Measurements from ENCODE around the gene CCDC158. TPM values are rescaled to one million over a fixed set of nuclear protein-coding genes. Genes with fewer than 3 reads are reported as not detected.

The CCDC158 gene
- total and polyA plus RNA-seq, 2 donors (not counting 3 experiments of a cell fraction or from before 2014, with no cell fraction given) = not detected

DNA sequence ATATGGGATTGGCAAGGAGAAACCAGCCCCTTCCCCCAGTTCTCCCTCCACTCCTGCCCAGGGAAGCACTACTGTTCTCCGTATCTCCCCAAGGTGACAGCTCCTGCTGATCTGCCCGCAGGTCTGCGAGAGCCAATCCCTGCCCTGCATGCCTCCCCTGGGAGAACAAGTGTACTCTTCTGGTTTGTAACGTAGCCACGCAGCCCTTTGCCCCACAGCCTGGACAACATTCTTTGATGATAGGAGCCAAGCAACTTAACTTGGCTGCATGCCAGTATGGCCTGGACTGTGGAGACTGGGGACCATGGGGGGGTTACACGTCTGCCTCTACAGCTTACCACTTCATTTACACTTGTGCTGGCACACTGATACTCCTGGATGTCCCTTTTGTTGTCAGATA is 112.4 kb downstream of the CCDC158 start:
- dilution Hi-C loops (cut with MboI; ENCODE audit: extremely low pct_ligation_motif_present, low sequenced_read_pairs) (no loop called here), intact Hi-C loops (cut with micrococcal nuclease) (no loop called here)
- BruUV-seq (replicated peaks) = no TSS peak
- H3K4me1 ChIP-seq (ENCODE audit: control insufficient read depth, extremely low read depth, insufficient read depth, low read length) = peaks cover 6% of the 10 kb centered on the region
- no peak for FAIRE-seq
- TF ChIP-seq POLR2AphosphoS5 (IDR thresholded peaks at IDR 0.05; ENCODE audit: insufficient read depth, low read depth, low read length) (no peak), JUN (IDR thresholded peaks at IDR 0.05; ENCODE audit: borderline replicate concordance, insufficient read depth, insufficient read length, low read depth) (no peak), EZH2 (IDR thresholded peaks at IDR 0.05; ENCODE audit: borderline replicate concordance, low read depth, low read length, severe bottlenecking) (no peak), FOS (IDR thresholded peaks at IDR 0.05; ENCODE audit: borderline replicate concordance, insufficient read depth, low read length) (no peak), MYC (IDR thresholded peaks at IDR 0.05; ENCODE audit: low read depth, low read length) (no peak), GATA2 (IDR thresholded peaks at IDR 0.05; ENCODE audit: insufficient read depth, insufficient read length, low read depth, low read length) (no peak), POLR2A (IDR thresholded peaks at IDR 0.05; ENCODE audit: low read depth, low read length) (no peak)
- TF ChIP-seq, protein P1, sequence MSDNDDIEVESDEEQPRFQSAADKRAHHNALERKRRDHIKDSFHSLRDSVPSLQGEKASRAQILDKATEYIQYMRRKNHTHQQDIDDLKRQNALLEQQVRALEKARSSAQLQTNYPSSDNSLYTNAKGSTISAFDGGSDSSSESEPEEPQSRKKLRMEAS (IDR thresholded peaks at IDR 0.05; ENCODE audit: insufficient read depth, insufficient read length) = no peak
- TF ChIP-seq, protein P2, sequence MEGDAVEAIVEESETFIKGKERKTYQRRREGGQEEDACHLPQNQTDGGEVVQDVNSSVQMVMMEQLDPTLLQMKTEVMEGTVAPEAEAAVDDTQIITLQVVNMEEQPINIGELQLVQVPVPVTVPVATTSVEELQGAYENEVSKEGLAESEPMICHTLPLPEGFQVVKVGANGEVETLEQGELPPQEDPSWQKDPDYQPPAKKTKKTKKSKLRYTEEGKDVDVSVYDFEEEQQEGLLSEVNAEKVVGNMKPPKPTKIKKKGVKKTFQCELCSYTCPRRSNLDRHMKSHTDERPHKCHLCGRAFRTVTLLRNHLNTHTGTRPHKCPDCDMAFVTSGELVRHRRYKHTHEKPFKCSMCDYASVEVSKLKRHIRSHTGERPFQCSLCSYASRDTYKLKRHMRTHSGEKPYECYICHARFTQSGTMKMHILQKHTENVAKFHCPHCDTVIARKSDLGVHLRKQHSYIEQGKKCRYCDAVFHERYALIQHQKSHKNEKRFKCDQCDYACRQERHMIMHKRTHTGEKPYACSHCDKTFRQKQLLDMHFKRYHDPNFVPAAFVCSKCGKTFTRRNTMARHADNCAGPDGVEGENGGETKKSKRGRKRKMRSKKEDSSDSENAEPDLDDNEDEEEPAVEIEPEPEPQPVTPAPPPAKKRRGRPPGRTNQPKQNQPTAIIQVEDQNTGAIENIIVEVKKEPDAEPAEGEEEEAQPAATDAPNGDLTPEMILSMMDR (IDR thresholded peaks at IDR 0.05; ENCODE audit: extremely low read depth in 1 of 2, insufficient read depth in 1 of 2, low read depth in 1 of 2, low read length in 2 of 2) = no peak
- ChIA-PET CTCF (interaction anchor here (0.7 to 4.6 kb wide), 3 partner anchors 9 to 274 kb away, joined by 3 to 34 read pairs (median 3); no protein-coding TSS in a partner anchor), POLR2A (no interaction called here)
- DNase-seq (ENCODE audit: low read depth, low spot score) = no peak
- no peak overlapping the region for H3K4me3 ChIP-seq (replicated peaks in 1 of 3; ENCODE audit: insufficient read depth in 1 of 3, low read depth in 1 of 3, low read length in 3 of 3)
- no peaks in the 10 kb centered on the region for H3K79me2 ChIP-seq (ENCODE audit: control insufficient read depth, insufficient read depth, low read length)
- H3K27ac ChIP-seq (ENCODE audit: insufficient read depth, low read depth, low read length) = no peak overlapping the region
- H3K9me3 ChIP-seq (replicated peaks; ENCODE audit: control insufficient read depth, insufficient read depth, low read length) = no peaks in the 10 kb centered on the region
- H3K36me3 ChIP-seq (ENCODE audit: control insufficient read depth in 2 of 2, extremely low read depth in 1 of 2, insufficient read depth in 2 of 2, low read length in 2 of 2) = no peaks in the 10 kb centered on the region
- no peaks in the 10 kb centered on the region for H4K20me1 ChIP-seq (replicated peaks; ENCODE audit: control insufficient read depth, extremely low read depth, insufficient read depth, low read length)
- no peak overlapping the region for H3K4me2 ChIP-seq (ENCODE audit: insufficient read depth, low read length)
- no peak overlapping the region for H3K9ac ChIP-seq (replicated peaks; ENCODE audit: extremely low read depth, insufficient read depth, low read length)
- no peaks in the 10 kb centered on the region for H3K9me1 ChIP-seq (replicated peaks; ENCODE audit: control insufficient read depth, extremely low read depth, insufficient read depth, low read length)
- H2AFZ ChIP-seq (ENCODE audit: low read depth, low read length) = no peak overlapping the region
- no peaks in the 10 kb centered on the region for H3K27me3 ChIP-seq (ENCODE audit: control insufficient read depth in 2 of 2, insufficient read depth in 2 of 2, low read length in 2 of 2)

All from endothelial cell of umbilical vein (primary cell).